IPS-18c (cell line): ENCODE data around the gene PLEKHA5.
"Not testable (repeated sequence)": the region's sequence is repeated elsewhere in the genome, so short reads cannot be mapped to it uniquely, and the experiment has no call there.

Experiments used
- H3K4me3 ChIP-seq: 2 replicates; pipeline ENCODE4 v1.7.0; 2013; ENCODE audit warnings: low read depth, mild to moderate bottlenecking, low read length, moderate library complexity; ENCODE audit not compliant: insufficient read depth
- H3K9me3 ChIP-seq: one replicate; pipeline ENCODE4 v1.6.1; 2013; ENCODE audit warnings: mild to moderate bottlenecking, low read length, moderate library complexity; ENCODE audit not compliant: control insufficient read depth, insufficient read depth

PLEKHA5 gene

DNA sequence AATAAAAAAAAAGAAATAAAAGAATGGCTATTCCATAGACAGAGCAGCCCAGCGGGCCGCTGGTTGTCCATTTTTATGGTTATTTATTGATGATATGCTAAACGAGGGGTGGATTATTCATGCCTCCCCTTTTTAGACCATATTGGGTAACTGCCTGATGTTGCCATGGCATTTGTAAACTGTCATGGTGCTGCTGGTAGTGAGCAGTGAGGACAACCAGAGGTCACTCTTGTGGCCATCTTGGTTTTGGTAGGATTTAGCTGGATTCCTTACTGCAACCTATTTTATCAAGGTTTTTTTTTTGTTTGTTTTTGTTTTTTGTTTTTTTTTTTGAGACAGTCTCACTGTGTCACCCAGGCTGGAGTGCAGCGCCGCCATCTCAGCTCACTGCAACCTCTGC, 284.0 kb downstream of the PLEKHA5 start:
- H3K9me3 ChIP-seq: not testable (repeated sequence)

DNA sequence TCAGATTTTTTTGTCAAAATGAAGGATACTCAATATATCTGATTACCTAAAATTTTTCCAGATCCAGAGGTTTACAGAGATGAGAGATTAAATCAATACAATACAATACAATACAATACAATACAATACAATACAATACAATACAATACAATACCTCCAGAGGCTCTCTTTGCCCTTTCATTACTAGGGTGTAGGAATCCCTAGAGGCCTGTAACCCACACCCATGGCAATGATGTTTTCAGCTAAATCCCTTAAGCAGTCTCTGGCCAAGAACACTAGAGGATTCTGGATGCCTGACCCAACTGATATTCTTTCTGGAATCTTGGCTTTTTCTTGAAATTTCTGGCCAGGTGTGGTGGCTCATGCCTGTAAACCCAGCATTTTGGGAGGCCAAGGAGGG, 286.0 kb downstream of the PLEKHA5 start:
- Histone ChIP-seq H3K4me3 (no peak overlapping the region), H3K9me3 (no peaks in the 10 kb centered on the region)

More for the DNA sequence above, 284.0 kb downstream of the PLEKHA5 start:
- H3K4me3 ChIP-seq: not testable (repeated sequence)

DNA sequence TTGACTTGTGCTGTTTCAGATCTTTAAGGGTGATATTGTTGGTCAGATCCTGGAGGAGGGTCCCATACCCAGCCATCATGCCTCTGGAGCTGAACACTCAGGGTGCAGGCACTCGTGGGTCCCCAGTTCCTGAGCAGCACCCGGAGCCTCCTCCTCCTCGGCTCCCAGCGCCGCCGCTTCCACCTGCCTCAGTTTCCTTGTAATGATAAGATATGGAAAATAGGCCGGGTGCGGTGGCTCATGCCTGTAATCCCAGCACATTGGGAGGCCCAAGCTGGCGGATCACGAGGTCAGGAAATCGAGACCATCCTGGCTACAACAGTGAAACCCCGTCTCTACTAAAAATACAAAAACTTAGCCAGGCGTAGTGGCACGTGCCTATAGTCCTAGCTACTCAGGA, 289.6 kb downstream of the PLEKHA5 start:
- Histone ChIP-seq H3K9me3 (no peaks in the 10 kb centered on the region), H3K4me3 (no peak overlapping the region)

DNA sequence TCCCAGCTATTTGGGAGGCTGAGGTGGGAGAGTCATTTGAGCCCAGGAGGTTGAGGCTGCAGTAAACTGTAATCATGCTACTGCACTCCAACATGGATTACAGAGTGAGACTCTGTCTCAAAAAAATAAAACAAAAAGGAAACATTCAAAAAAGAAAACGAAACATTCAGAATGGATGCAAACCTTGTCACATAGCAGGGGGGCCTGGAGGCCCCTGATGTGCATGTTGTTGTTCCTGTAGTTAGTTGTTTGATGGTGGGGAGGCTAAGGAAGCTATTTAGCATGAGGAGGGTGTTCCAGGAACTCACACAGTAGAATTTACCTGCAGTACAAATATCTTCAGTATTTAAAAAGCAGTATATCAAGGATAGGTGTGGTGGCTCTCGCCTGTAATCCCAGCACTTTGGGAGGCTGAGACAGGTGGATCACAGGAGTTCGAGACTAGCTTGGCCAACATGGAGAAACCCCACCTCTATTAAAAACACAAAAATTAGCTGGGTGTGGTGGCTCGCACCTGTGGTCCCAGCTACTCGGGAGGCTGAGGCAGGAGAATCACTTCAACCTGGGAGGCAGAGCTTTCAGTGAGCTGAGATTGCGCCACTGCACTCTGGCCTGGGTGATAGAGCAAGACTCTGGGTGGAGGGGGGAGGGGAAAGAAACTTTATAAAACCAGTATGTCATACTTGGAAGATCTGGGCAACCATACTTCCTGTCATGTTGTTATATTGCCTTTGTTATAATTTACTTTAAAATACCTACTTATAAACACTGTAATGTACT, 292.2 kb downstream of the PLEKHA5 start:
- H3K9me3 ChIP-seq: peaks cover 2% of the 10 kb centered on the region
- no peak overlapping the region for H3K4me3 ChIP-seq

DNA sequence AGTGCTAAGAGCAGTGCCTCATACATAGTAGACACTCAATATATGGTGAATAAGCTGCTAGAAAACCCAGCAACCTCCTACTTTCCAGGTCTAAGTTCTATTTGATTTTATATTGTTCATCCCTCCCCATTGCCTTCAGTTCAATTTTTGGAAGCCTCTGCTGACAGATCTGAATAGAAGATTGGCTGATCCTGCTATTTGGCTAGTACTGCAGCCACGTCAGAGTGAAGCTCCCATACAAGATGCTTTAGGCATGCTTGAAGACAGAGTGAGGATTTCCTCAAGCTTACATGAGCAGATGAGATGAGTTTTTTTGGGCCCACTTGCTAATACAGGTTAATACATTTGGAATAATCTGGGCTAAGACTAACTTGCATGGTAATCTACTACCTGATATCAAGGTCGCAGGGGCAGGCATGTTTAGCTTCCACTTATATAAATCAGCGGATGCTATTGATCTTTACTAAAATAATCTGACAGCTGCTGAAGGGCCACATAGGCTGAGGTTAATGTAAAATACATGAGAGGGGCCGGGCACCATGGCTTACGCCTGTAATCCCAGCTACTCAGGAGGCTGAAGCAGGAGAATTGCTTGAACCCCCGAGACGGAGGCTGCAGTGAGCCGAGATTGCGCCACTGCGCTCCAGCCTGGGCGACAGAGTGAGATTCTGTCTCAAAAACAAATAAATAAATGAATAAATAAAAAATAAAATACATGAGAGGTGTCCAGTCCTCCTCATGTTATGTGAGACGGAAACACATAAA, 293.8 kb downstream of the PLEKHA5 start:
- Histone ChIP-seq H3K4me3 (no peak overlapping the region), H3K9me3 (peaks cover 2% of the 10 kb centered on the region)
